ENCODE results near the gene CALCOCO2.
"Not testable (repeated sequence)": the region's sequence is repeated elsewhere in the genome, so short reads cannot be mapped to it uniquely, and the experiment has no call there.

The CALCOCO2 gene

GRCh38 chr17:48825446-48826381, 5.1 kb upstream of the CALCOCO2 start:
- H2AFZ ChIP-seq (ENCODE audit: low read length, unreplicated experiment), result no peak overlapping the region
- no peaks in the 10 kb centered on the region for H3K36me3 ChIP-seq (ENCODE audit: insufficient read depth, low read length)
- no peak overlapping the region for H3K4me3 ChIP-seq (ENCODE audit: low read depth, low read length)
- no peaks in the 10 kb centered on the region for H3K27me3 ChIP-seq (ENCODE audit: insufficient read depth, low read length)
- H3K79me2 ChIP-seq (ENCODE audit: control insufficient read depth, insufficient read depth, low read length, unreplicated experiment), result no peaks in the 10 kb centered on the region
- H3K4me1 ChIP-seq (ENCODE audit: control insufficient read depth, insufficient read depth, low read length, unreplicated experiment), result no peaks in the 10 kb centered on the region
- H3K27ac ChIP-seq (ENCODE audit: low read depth, low read length), result no peak overlapping the region

- H3K36me3 ChIP-seq (ENCODE audit: insufficient read depth, low read length), result no peaks in the 10 kb centered on the region
- H3K4me1 ChIP-seq (ENCODE audit: control insufficient read depth, insufficient read depth, low read length, unreplicated experiment), result peaks cover 12% of the 10 kb centered on the region
- peak overlapping the region; percentile 62 for H2AFZ ChIP-seq (ENCODE audit: low read length, unreplicated experiment)
- peak overlapping the region; percentile 53 for H3K27ac ChIP-seq (ENCODE audit: low read depth, low read length)
- peak overlapping the region; percentile 76 for H3K4me3 ChIP-seq (ENCODE audit: low read depth, low read length)
- no peaks in the 10 kb centered on the region for H3K27me3 ChIP-seq (ENCODE audit: insufficient read depth, low read length)
- peaks cover 47% of the 10 kb centered on the region for H3K79me2 ChIP-seq (ENCODE audit: control insufficient read depth, insufficient read depth, low read length, unreplicated experiment)
Measured at GRCh38 chr17:48831549-48831883, 681 bp downstream of the CALCOCO2 start.

- H2AFZ ChIP-seq (ENCODE audit: low read length, unreplicated experiment), result no peak overlapping the region
- no peaks in the 10 kb centered on the region for H3K36me3 ChIP-seq (ENCODE audit: insufficient read depth, low read length)
- H3K79me2 ChIP-seq (ENCODE audit: control insufficient read depth, insufficient read depth, low read length, unreplicated experiment), result peaks cover 66% of the 10 kb centered on the region
- H3K27me3 ChIP-seq (ENCODE audit: insufficient read depth, low read length), result no peaks in the 10 kb centered on the region
- no peak overlapping the region for H3K4me3 ChIP-seq (ENCODE audit: low read depth, low read length)
- peaks cover 15% of the 10 kb centered on the region for H3K4me1 ChIP-seq (ENCODE audit: control insufficient read depth, insufficient read depth, low read length, unreplicated experiment)
- no peak overlapping the region for H3K27ac ChIP-seq (ENCODE audit: low read depth, low read length)
Measured at GRCh38 chr17:48834973-48835372, 4.1 kb downstream of the CALCOCO2 start.

- Histone ChIP-seq H3K27ac (ENCODE audit: low read depth, low read length) (no peak overlapping the region), H3K79me2 (ENCODE audit: control insufficient read depth, insufficient read depth, low read length, unreplicated experiment) (peaks cover 66% of the 10 kb centered on the region), H3K36me3 (ENCODE audit: insufficient read depth, low read length) (no peaks in the 10 kb centered on the region), H3K27me3 (ENCODE audit: insufficient read depth, low read length) (no peaks in the 10 kb centered on the region), H3K4me3 (ENCODE audit: low read depth, low read length) (no peak overlapping the region), H2AFZ (ENCODE audit: low read length, unreplicated experiment) (no peak overlapping the region), H3K4me1 (ENCODE audit: control insufficient read depth, insufficient read depth, low read length, unreplicated experiment) (peaks cover 25% of the 10 kb centered on the region)
Measured at GRCh38 chr17:48835971-48836370, 5.1 kb downstream of the CALCOCO2 start.

GRCh38 chr17:48837458-48837857, 6.6 kb downstream of the CALCOCO2 start:
- H3K36me3 ChIP-seq (ENCODE audit: insufficient read depth, low read length); H3K27me3 ChIP-seq (ENCODE audit: insufficient read depth, low read length); H3K27ac ChIP-seq (ENCODE audit: low read depth, low read length); H2AFZ ChIP-seq (ENCODE audit: low read length, unreplicated experiment); H3K4me3 ChIP-seq (ENCODE audit: low read depth, low read length): not testable (repeated sequence)
- Histone ChIP-seq H3K79me2 (ENCODE audit: control insufficient read depth, insufficient read depth, low read length, unreplicated experiment) (peaks cover 61% of the 10 kb centered on the region), H3K4me1 (ENCODE audit: control insufficient read depth, insufficient read depth, low read length, unreplicated experiment) (peaks cover 28% of the 10 kb centered on the region)

- no peak overlapping the region for H2AFZ ChIP-seq (ENCODE audit: low read length, unreplicated experiment)
- H3K4me1 ChIP-seq (ENCODE audit: control insufficient read depth, insufficient read depth, low read length, unreplicated experiment), result peaks cover 36% of the 10 kb centered on the region
- peak overlapping the region; percentile 95 for H3K27ac ChIP-seq (ENCODE audit: low read depth, low read length)
- peak overlapping the region; percentile 76 for H3K4me3 ChIP-seq (ENCODE audit: low read depth, low read length)
- no peaks in the 10 kb centered on the region for H3K27me3 ChIP-seq (ENCODE audit: insufficient read depth, low read length)
- H3K36me3 ChIP-seq (ENCODE audit: insufficient read depth, low read length), result peaks cover 9% of the 10 kb centered on the region
- peaks cover 35% of the 10 kb centered on the region for H3K79me2 ChIP-seq (ENCODE audit: control insufficient read depth, insufficient read depth, low read length, unreplicated experiment)
Measured at GRCh38 chr17:48840441-48840840, 9.6 kb downstream of the CALCOCO2 start.

- H3K36me3 ChIP-seq (ENCODE audit: insufficient read depth, low read length), result peaks cover 9% of the 10 kb centered on the region
- H3K4me3 ChIP-seq (ENCODE audit: low read depth, low read length), result peak overlapping the region; percentile 76
- no peaks in the 10 kb centered on the region for H3K27me3 ChIP-seq (ENCODE audit: insufficient read depth, low read length)
- H3K27ac ChIP-seq (ENCODE audit: low read depth, low read length), result peak overlapping the region; percentile 95
- peaks cover 28% of the 10 kb centered on the region for H3K79me2 ChIP-seq (ENCODE audit: control insufficient read depth, insufficient read depth, low read length, unreplicated experiment)
- H3K4me1 ChIP-seq (ENCODE audit: control insufficient read depth, insufficient read depth, low read length, unreplicated experiment), result peaks cover 36% of the 10 kb centered on the region
- peak overlapping the region; percentile 76 for H2AFZ ChIP-seq (ENCODE audit: low read length, unreplicated experiment)
Measured at GRCh38 chr17:48841395-48841831, 10.6 kb downstream of the CALCOCO2 start.

- Histone ChIP-seq H3K4me1 (ENCODE audit: control insufficient read depth, insufficient read depth, low read length, unreplicated experiment) (peaks cover 36% of the 10 kb centered on the region), H3K36me3 (ENCODE audit: insufficient read depth, low read length) (peaks cover 9% of the 10 kb centered on the region), H3K27ac (ENCODE audit: low read depth, low read length) (peak overlapping the region; percentile 95), H3K4me3 (ENCODE audit: low read depth, low read length) (no peak overlapping the region), H3K79me2 (ENCODE audit: control insufficient read depth, insufficient read depth, low read length, unreplicated experiment) (peaks cover 18% of the 10 kb centered on the region), H2AFZ (ENCODE audit: low read length, unreplicated experiment) (no peak overlapping the region), H3K27me3 (ENCODE audit: insufficient read depth, low read length) (no peaks in the 10 kb centered on the region)
Measured at GRCh38 chr17:48842746-48843145, 11.9 kb downstream of the CALCOCO2 start.

GRCh38 chr17:48843187-48843900, 12.5 kb downstream of the CALCOCO2 start:
- Histone ChIP-seq H3K36me3 (ENCODE audit: insufficient read depth, low read length) (peaks cover 15% of the 10 kb centered on the region), H3K79me2 (ENCODE audit: control insufficient read depth, insufficient read depth, low read length, unreplicated experiment) (peaks cover 16% of the 10 kb centered on the region), H3K27me3 (ENCODE audit: insufficient read depth, low read length) (no peaks in the 10 kb centered on the region), H3K27ac (ENCODE audit: low read depth, low read length) (peak overlapping the region; percentile 61), H3K4me1 (ENCODE audit: control insufficient read depth, insufficient read depth, low read length, unreplicated experiment) (peaks cover 36% of the 10 kb centered on the region), H2AFZ (ENCODE audit: low read length, unreplicated experiment) (no peak overlapping the region), H3K4me3 (ENCODE audit: low read depth, low read length) (no peak overlapping the region)

- H2AFZ ChIP-seq (ENCODE audit: low read length, unreplicated experiment), result no peak overlapping the region
- no peak overlapping the region for H3K4me3 ChIP-seq (ENCODE audit: low read depth, low read length)
- H3K27ac ChIP-seq (ENCODE audit: low read depth, low read length), result no peak overlapping the region
- no peaks in the 10 kb centered on the region for H3K4me1 ChIP-seq (ENCODE audit: control insufficient read depth, insufficient read depth, low read length, unreplicated experiment)
- H3K27me3 ChIP-seq (ENCODE audit: insufficient read depth, low read length), result no peaks in the 10 kb centered on the region
- no peaks in the 10 kb centered on the region for H3K79me2 ChIP-seq (ENCODE audit: control insufficient read depth, insufficient read depth, low read length, unreplicated experiment)
- peaks cover 33% of the 10 kb centered on the region for H3K36me3 ChIP-seq (ENCODE audit: insufficient read depth, low read length)
Measured at GRCh38 chr17:48850792-48851323, 20.0 kb downstream of the CALCOCO2 start.

Data from ACC112 (cell line).